ENCODE measurements around the gene PDGFD. TPM values are rescaled to one million over a fixed set of nuclear protein-coding genes. Genes with fewer than 3 reads are reported as not detected.
A peak's percentile ranks its signal among the peaks of the same experiment; 100 is the strongest.

Gene PDGFD
- polyA plus RNA-seq, 3 donors from 2014 or later = 58.2 to 88.0 (median 70.8) TPM

GRCh38 chr11:104028476-104029263 is 135.3 kb downstream of the PDGFD start:
- peaks cover 11 to 16% (median 15%) of the 10 kb centered on the region in 3 donors for H3K36me3 Mint-ChIP-seq
- DNase-seq = no peak
- no peaks in the 10 kb centered on the region for H3K9me3 Mint-ChIP-seq
- H3K27ac Mint-ChIP-seq = peak overlapping the region in 2 of 6 donors; percentile 22 to 34
- peaks cover 12 to 29% of the 10 kb centered on the region in 2 donors for H3K4me1 Mint-ChIP-seq
- no peaks in the 10 kb centered on the region for H3K27me3 Mint-ChIP-seq (ENCODE audit: low read depth in 3 of 3)
- H3K4me3 Mint-ChIP-seq = no peak overlapping the region

GRCh38 chr11:104024572-104024971 is 139.4 kb downstream of the PDGFD start:
- Mint-ChIP-seq H3K4me1 (peaks cover 10 to 28% of the 10 kb centered on the region in 2 donors), H3K36me3 (no peaks in the 10 kb centered on the region), H3K27me3 (ENCODE audit: low read depth in 3 of 3) (no peaks in the 10 kb centered on the region)

GRCh38 chr11:104015649-104016415 is 148.1 kb downstream of the PDGFD start:
- Mint-ChIP-seq H3K27ac (peak overlapping the region in 5 of 6 donors; percentile 28 to 73 (median 48)), H3K4me1 (peaks cover 41 to 82% of the 10 kb centered on the region in 2 donors), H3K9me3 (no peaks in the 10 kb centered on the region), H3K36me3 (peaks cover 0 to 13% (median 0%) of the 10 kb centered on the region in 3 donors), H3K4me3 (peak overlapping the region in 1 of 5 donors; percentile 19), H3K27me3 (ENCODE audit: low read depth in 3 of 3) (peaks cover 0 to 2% (median 0%) of the 10 kb centered on the region in 3 donors)
- peak in 1 of 3 donors; percentile 5 for DNase-seq

More at GRCh38 chr11:104024572-104024971, 139.4 kb downstream of the PDGFD start:
- Mint-ChIP-seq H3K4me3 (no peak overlapping the region), H3K9me3 (no peaks in the 10 kb centered on the region), H3K27ac (no peak overlapping the region)
- no peak for DNase-seq

GRCh38 chr11:104011044-104011443 is 152.9 kb downstream of the PDGFD start:
- H3K27me3 Mint-ChIP-seq (ENCODE audit: low read depth in 3 of 3) = no peaks in the 10 kb centered on the region
- no peak overlapping the region for H3K27ac Mint-ChIP-seq
- H3K36me3 Mint-ChIP-seq = peaks cover 0 to 13% (median 0%) of the 10 kb centered on the region in 3 donors
- no peak overlapping the region for H3K4me3 Mint-ChIP-seq
- no peak for DNase-seq
- H3K9me3 Mint-ChIP-seq = no peaks in the 10 kb centered on the region
- H3K4me1 Mint-ChIP-seq = peaks cover 24 to 62% of the 10 kb centered on the region in 2 donors

- Mint-ChIP-seq H3K27me3 (ENCODE audit: low read depth in 3 of 3) (no peaks in the 10 kb centered on the region), H3K4me1 (peaks cover 13 to 49% of the 10 kb centered on the region in 2 donors), H3K36me3 (peaks cover 0 to 13% (median 0%) of the 10 kb centered on the region in 3 donors), H3K4me3 (no peak overlapping the region), H3K27ac (no peak overlapping the region), H3K9me3 (no peaks in the 10 kb centered on the region)
- no peak for DNase-seq
Observed at GRCh38 chr11:104009744-104010143, 154.2 kb downstream of the PDGFD start.

GRCh38 chr11:104005234-104005855 is 158.6 kb downstream of the PDGFD start:
- H3K27me3 Mint-ChIP-seq (ENCODE audit: low read depth in 3 of 3) = no peaks in the 10 kb centered on the region
- H3K4me3 Mint-ChIP-seq = no peak overlapping the region
- peaks cover 7 to 32% of the 10 kb centered on the region in 2 donors for H3K4me1 Mint-ChIP-seq
- DNase-seq = no peak
- H3K27ac Mint-ChIP-seq = no peak overlapping the region
- H3K36me3 Mint-ChIP-seq = peaks cover 0 to 5% (median 3%) of the 10 kb centered on the region in 3 donors
- no peaks in the 10 kb centered on the region for H3K9me3 Mint-ChIP-seq

GRCh38 chr11:104003491-104003890 is 160.5 kb downstream of the PDGFD start:
- Mint-ChIP-seq H3K4me3 (no peak overlapping the region), H3K9me3 (no peaks in the 10 kb centered on the region), H3K27ac (peak overlapping the region in 1 of 6 donors; percentile 65), H3K36me3 (peaks cover 6 to 19% (median 12%) of the 10 kb centered on the region in 3 donors), H3K27me3 (ENCODE audit: low read depth in 3 of 3) (no peaks in the 10 kb centered on the region), H3K4me1 (peaks cover 7 to 30% of the 10 kb centered on the region in 2 donors)
- DNase-seq = no peak

GRCh38 chr11:104001561-104002056 is 162.3 kb downstream of the PDGFD start:
- peaks cover 5 to 23% of the 10 kb centered on the region in 2 donors for H3K4me1 Mint-ChIP-seq
- DNase-seq = no peak
- no peaks in the 10 kb centered on the region for H3K9me3 Mint-ChIP-seq
- peaks cover 8 to 21% (median 15%) of the 10 kb centered on the region in 3 donors for H3K36me3 Mint-ChIP-seq
- no peak overlapping the region for H3K27ac Mint-ChIP-seq
- H3K27me3 Mint-ChIP-seq (ENCODE audit: low read depth in 3 of 3) = no peaks in the 10 kb centered on the region
- no peak overlapping the region for H3K4me3 Mint-ChIP-seq

- Mint-ChIP-seq H3K4me1 (peaks cover 5 to 23% of the 10 kb centered on the region in 2 donors), H3K36me3 (peaks cover 8 to 24% (median 15%) of the 10 kb centered on the region in 3 donors), H3K27ac (peak overlapping the region in 1 of 6 donors; percentile 10), H3K4me3 (no peak overlapping the region), H3K9me3 (no peaks in the 10 kb centered on the region), H3K27me3 (ENCODE audit: low read depth in 3 of 3) (no peaks in the 10 kb centered on the region)
- DNase-seq = no peak
Observed at GRCh38 chr11:104000798-104001197, 163.1 kb downstream of the PDGFD start.

- Mint-ChIP-seq H3K4me1 (peaks cover 5 to 19% of the 10 kb centered on the region in 2 donors), H3K27ac (peak overlapping the region in 1 of 6 donors; percentile 38), H3K9me3 (no peaks in the 10 kb centered on the region)
Observed at GRCh38 chr11:103998826-103999508, 165.0 kb downstream of the PDGFD start.

GRCh38 chr11:103997082-103997481 is 166.9 kb downstream of the PDGFD start:
- Mint-ChIP-seq H3K9me3 (no peaks in the 10 kb centered on the region), H3K27me3 (ENCODE audit: low read depth in 3 of 3) (no peaks in the 10 kb centered on the region), H3K36me3 (peaks cover 12 to 41% (median 20%) of the 10 kb centered on the region in 3 donors), H3K4me3 (no peak overlapping the region), H3K27ac (no peak overlapping the region), H3K4me1 (peaks cover 0 to 7% of the 10 kb centered on the region in 2 donors)
- DNase-seq = no peak

More at GRCh38 chr11:103998826-103999508, 165.0 kb downstream of the PDGFD start:
- Mint-ChIP-seq H3K36me3 (peaks cover 8 to 33% (median 15%) of the 10 kb centered on the region in 3 donors), H3K4me3 (no peak overlapping the region), H3K27me3 (ENCODE audit: low read depth in 3 of 3) (no peaks in the 10 kb centered on the region)
- no peak for DNase-seq

- H3K27ac Mint-ChIP-seq = no peak overlapping the region
- no peak overlapping the region for H3K4me3 Mint-ChIP-seq
- peaks cover 12 to 41% (median 20%) of the 10 kb centered on the region in 3 donors for H3K36me3 Mint-ChIP-seq
- DNase-seq = no peak
- H3K9me3 Mint-ChIP-seq = no peaks in the 10 kb centered on the region
- H3K4me1 Mint-ChIP-seq = peaks cover 0 to 7% of the 10 kb centered on the region in 2 donors
- no peaks in the 10 kb centered on the region for H3K27me3 Mint-ChIP-seq (ENCODE audit: low read depth in 3 of 3)
Observed at GRCh38 chr11:103995896-103996295, 168.1 kb downstream of the PDGFD start.

- no peaks in the 10 kb centered on the region for H3K4me1 Mint-ChIP-seq
- H3K9me3 Mint-ChIP-seq = no peaks in the 10 kb centered on the region
- H3K27ac Mint-ChIP-seq = no peak overlapping the region
- no peak for DNase-seq
- H3K36me3 Mint-ChIP-seq = peaks cover 12 to 31% (median 14%) of the 10 kb centered on the region in 3 donors
- no peak overlapping the region for H3K4me3 Mint-ChIP-seq
- H3K27me3 Mint-ChIP-seq (ENCODE audit: low read depth in 3 of 3) = no peaks in the 10 kb centered on the region
Observed at GRCh38 chr11:103994518-103994917, 169.4 kb downstream of the PDGFD start.

Data from immature natural killer cell (primary cell).